Natural killer cell treated with Interleukin-12 subunit alpha and Interleukin-12 subunit beta and Interleukin-15 and Interleukin-18, amount 100 ng/mL, for 72 hours (primary cell): ENCODE data around the gene GCC1. TPM values are rescaled to one million over a fixed set of nuclear protein-coding genes. Genes with fewer than 3 reads are reported as not detected.
"Not testable (repeated sequence)": the region's sequence is repeated elsewhere in the genome, so short reads cannot be mapped to it uniquely, and the experiment has no call there.

Experiments
- ATAC-seq, 2 donors: fragments of 150-1000 bp; cut with Tn5 transposase in 1 of 2; sonication (Bioruptor Pico), chemical (Tn5 transposase) in 1 of 2; 2 replicates each; pipeline ENCODE4 v1.10.0; 2021
- DNase-seq: peaks from one replicate; pipeline ENCODE4 v3.0.0; 2022; ENCODE audit warnings: low spot score
- H3K27ac Mint-ChIP-seq, 2 donors: 1 replicate in 1 of 2; 2 replicates in 1 of 2; pipeline ENCODE4 v1.8.0; 2022; ENCODE audit warnings: mixed read lengths in 2 of 2, mild to moderate bottlenecking in 1 of 2, moderate library complexity in 1 of 2
- H3K27me3 Mint-ChIP-seq, 2 donors: 1 replicate in 1 of 2; 2 replicates in 1 of 2; pipeline ENCODE4 v1.8.0; 2022; ENCODE audit warnings: mixed read lengths in 2 of 2
- H3K36me3 Mint-ChIP-seq: one replicate; pipeline ENCODE4 v1.8.0; 2022; ENCODE audit warnings: mixed read lengths
- H3K4me1 Mint-ChIP-seq, 2 donors: 1 replicate in 1 of 2; 2 replicates in 1 of 2; pipeline ENCODE4 v1.8.0; 2022; ENCODE audit warnings: low read depth in 2 of 2, mixed read lengths in 2 of 2, mild to moderate bottlenecking in 1 of 2
- H3K4me3 Mint-ChIP-seq: one replicate; pipeline ENCODE4 v1.8.0; 2022; ENCODE audit warnings: mixed read lengths
- H3K9me3 Mint-ChIP-seq: 2 replicates; pipeline ENCODE4 v1.8.0; 2022; ENCODE audit warnings: mixed read lengths
- total RNA-seq, 2 donors: library from RNA; stranded (reverse); gene quantifications; one replicate each; pipeline ENCODE4 v1.2.3, GENCODE V29; 2022

The GCC1 gene
- total RNA-seq, 2 donors from 2014 or later = 21.8 TPM

- Mint-ChIP-seq H3K27ac (no peak overlapping the region), H3K9me3 (no peaks in the 10 kb centered on the region), H3K36me3 (peaks cover 9% of the 10 kb centered on the region), H3K4me3 (no peak overlapping the region), H3K27me3 (no peaks in the 10 kb centered on the region), H3K4me1 (peaks cover 57 to 62% of the 10 kb centered on the region in 2 donors)
- no peak for ATAC-seq
- DNase-seq = no peak
These were observed 3.0 kb downstream of the GCC1 start for GRCh38 chr7:127582361-127582760.

- Mint-ChIP-seq H3K27me3 (no peaks in the 10 kb centered on the region), H3K4me3 (no peak overlapping the region), H3K9me3 (no peaks in the 10 kb centered on the region), H3K27ac (no peak overlapping the region), H3K4me1 (peaks cover 60 to 66% of the 10 kb centered on the region in 2 donors), H3K36me3 (peaks cover 13% of the 10 kb centered on the region)
- ATAC-seq (no peak), DNase-seq (no peak)
These were observed 3.7 kb downstream of the GCC1 start for GRCh38 chr7:127581716-127582115.

GRCh38 chr7:127580612-127581011 lies 4.8 kb downstream of the GCC1 start:
- DNase-seq (no peak), ATAC-seq (no peak)
- Mint-ChIP-seq H3K4me1 (peaks cover 51 to 58% of the 10 kb centered on the region in 2 donors), H3K4me3 (no peak overlapping the region), H3K36me3 (peaks cover 16% of the 10 kb centered on the region), H3K27ac (no peak overlapping the region), H3K27me3 (no peaks in the 10 kb centered on the region), H3K9me3 (no peaks in the 10 kb centered on the region)

- no peaks in the 10 kb centered on the region for H3K27me3 Mint-ChIP-seq
- DNase-seq (no peak), ATAC-seq (no peak)
- no peak overlapping the region for H3K27ac Mint-ChIP-seq
- no peak overlapping the region for H3K4me3 Mint-ChIP-seq
- no peaks in the 10 kb centered on the region for H3K9me3 Mint-ChIP-seq
- H3K4me1 Mint-ChIP-seq = peaks cover 46% of the 10 kb centered on the region in 2 donors
- H3K36me3 Mint-ChIP-seq = peaks cover 23% of the 10 kb centered on the region
These were observed 6.6 kb downstream of the GCC1 start for GRCh38 chr7:127578711-127579275.

GRCh38 chr7:127578036-127578684 lies 7.2 kb downstream of the GCC1 start:
- no peak for ATAC-seq
- no peak overlapping the region for H3K27ac Mint-ChIP-seq
- no peaks in the 10 kb centered on the region for H3K27me3 Mint-ChIP-seq
- H3K9me3 Mint-ChIP-seq = no peaks in the 10 kb centered on the region
- H3K36me3 Mint-ChIP-seq = peaks cover 20% of the 10 kb centered on the region
- peaks cover 40 to 41% of the 10 kb centered on the region in 2 donors for H3K4me1 Mint-ChIP-seq
- no peak for DNase-seq
- no peak overlapping the region for H3K4me3 Mint-ChIP-seq

GRCh38 chr7:127571741-127572505 lies 13.5 kb downstream of the GCC1 start:
- Mint-ChIP-seq H3K27me3 (no peaks in the 10 kb centered on the region), H3K36me3 (peaks cover 19% of the 10 kb centered on the region), H3K4me3 (no peak overlapping the region), H3K27ac (no peak overlapping the region), H3K9me3 (no peaks in the 10 kb centered on the region), H3K4me1 (peaks cover 4 to 11% of the 10 kb centered on the region in 2 donors)
- ATAC-seq (no peak), DNase-seq (no peak)

- H3K36me3 Mint-ChIP-seq = peaks cover 25% of the 10 kb centered on the region
These were observed 17.4 kb downstream of the GCC1 start for GRCh38 chr7:127568034-127568433.

GRCh38 chr7:127566242-127566641 lies 19.2 kb downstream of the GCC1 start:
- no peaks in the 10 kb centered on the region for H3K9me3 Mint-ChIP-seq
- no peak overlapping the region for H3K27ac Mint-ChIP-seq
- no peak for ATAC-seq
- no peak overlapping the region for H3K4me3 Mint-ChIP-seq
- no peaks in the 10 kb centered on the region for H3K27me3 Mint-ChIP-seq
- peaks cover 0 to 3% of the 10 kb centered on the region in 2 donors for H3K4me1 Mint-ChIP-seq
- no peak for DNase-seq
- peaks cover 29% of the 10 kb centered on the region for H3K36me3 Mint-ChIP-seq

More at GRCh38 chr7:127568034-127568433, 17.4 kb downstream of the GCC1 start:
- not testable (repeated sequence) for H3K4me1 Mint-ChIP-seq, H3K4me3 Mint-ChIP-seq, H3K9me3 Mint-ChIP-seq, H3K27ac Mint-ChIP-seq, H3K27me3 Mint-ChIP-seq, DNase-seq, ATAC-seq

GRCh38 chr7:127557803-127558202 lies 27.6 kb downstream of the GCC1 start:
- H3K27ac Mint-ChIP-seq = no peak overlapping the region
- DNase-seq = no peak
- H3K27me3 Mint-ChIP-seq = no peaks in the 10 kb centered on the region
- no peaks in the 10 kb centered on the region for H3K9me3 Mint-ChIP-seq
- H3K4me3 Mint-ChIP-seq = no peak overlapping the region
- peaks cover 2% of the 10 kb centered on the region for H3K36me3 Mint-ChIP-seq
- no peaks in the 10 kb centered on the region for H3K4me1 Mint-ChIP-seq
- ATAC-seq = no peak

- Mint-ChIP-seq H3K27ac (no peak overlapping the region), H3K36me3 (no peaks in the 10 kb centered on the region), H3K4me1 (no peaks in the 10 kb centered on the region), H3K27me3 (no peaks in the 10 kb centered on the region), H3K9me3 (no peaks in the 10 kb centered on the region), H3K4me3 (no peak overlapping the region)
- no peak for ATAC-seq
- DNase-seq = no peak
These were observed 29.0 kb downstream of the GCC1 start for GRCh38 chr7:127556404-127556803.

GRCh38 chr7:127551941-127552340 lies 33.5 kb downstream of the GCC1 start:
- H3K9me3 Mint-ChIP-seq = no peaks in the 10 kb centered on the region
- DNase-seq (no peak), ATAC-seq (no peak)
- no peak overlapping the region for H3K27ac Mint-ChIP-seq
- H3K36me3 Mint-ChIP-seq = peaks cover 2% of the 10 kb centered on the region
- H3K4me3 Mint-ChIP-seq = no peak overlapping the region
- H3K27me3 Mint-ChIP-seq = peaks cover 3 to 6% of the 10 kb centered on the region in 2 donors
- no peaks in the 10 kb centered on the region for H3K4me1 Mint-ChIP-seq

GRCh38 chr7:127550247-127550646 lies 35.1 kb downstream of the GCC1 start:
- no peaks in the 10 kb centered on the region for H3K4me1 Mint-ChIP-seq
- H3K36me3 Mint-ChIP-seq = peaks cover 8% of the 10 kb centered on the region
- H3K9me3 Mint-ChIP-seq = no peaks in the 10 kb centered on the region
- no peak for DNase-seq
- ATAC-seq = no peak
- no peak overlapping the region for H3K4me3 Mint-ChIP-seq
- H3K27me3 Mint-ChIP-seq = peaks cover 6 to 10% of the 10 kb centered on the region in 2 donors
- no peak overlapping the region for H3K27ac Mint-ChIP-seq

GRCh38 chr7:127546313-127546712 lies 39.1 kb downstream of the GCC1 start:
- DNase-seq (no peak), ATAC-seq (no peak)
- no peak overlapping the region for H3K27ac Mint-ChIP-seq
- peaks cover 6 to 14% of the 10 kb centered on the region in 2 donors for H3K27me3 Mint-ChIP-seq
- H3K9me3 Mint-ChIP-seq = no peaks in the 10 kb centered on the region
- H3K4me1 Mint-ChIP-seq = no peaks in the 10 kb centered on the region
- H3K36me3 Mint-ChIP-seq = peaks cover 8% of the 10 kb centered on the region
- H3K4me3 Mint-ChIP-seq = no peak overlapping the region

- DNase-seq (no peak), ATAC-seq (no peak)
- no peak overlapping the region for H3K4me3 Mint-ChIP-seq
- H3K4me1 Mint-ChIP-seq = no peaks in the 10 kb centered on the region
- H3K36me3 Mint-ChIP-seq = peaks cover 2% of the 10 kb centered on the region
- no peak overlapping the region for H3K27ac Mint-ChIP-seq
- peaks cover 18 to 24% of the 10 kb centered on the region in 2 donors for H3K27me3 Mint-ChIP-seq
- H3K9me3 Mint-ChIP-seq = no peaks in the 10 kb centered on the region
These were observed 43.8 kb downstream of the GCC1 start for GRCh38 chr7:127541548-127541947.
